ENCODE data around the gene SH2D2A. TPM values are rescaled to one million over a fixed set of nuclear protein-coding genes. Genes with fewer than 3 reads are reported as not detected.

Gene SH2D2A
- total RNA-seq (2021) (4.0 and 5.8 TPM in 2 replicates), Bru-seq, nascent RNA (percentile 40 among the genes with signal in this experiment), BruChase-seq, experiment 1, labeled RNA remaining after a 2-hour chase (percentile 25 among the genes with signal in this experiment), BruChase-seq, experiment 2, labeled RNA remaining after a 6-hour chase (percentile 41 among the genes with signal in this experiment)
- long read RNA-seq, partial matches to known transcripts, result 3 of 3 reads
- long read RNA-seq, other reads (novel, unspliced or antisense), result 0 of 3 reads

DNA sequence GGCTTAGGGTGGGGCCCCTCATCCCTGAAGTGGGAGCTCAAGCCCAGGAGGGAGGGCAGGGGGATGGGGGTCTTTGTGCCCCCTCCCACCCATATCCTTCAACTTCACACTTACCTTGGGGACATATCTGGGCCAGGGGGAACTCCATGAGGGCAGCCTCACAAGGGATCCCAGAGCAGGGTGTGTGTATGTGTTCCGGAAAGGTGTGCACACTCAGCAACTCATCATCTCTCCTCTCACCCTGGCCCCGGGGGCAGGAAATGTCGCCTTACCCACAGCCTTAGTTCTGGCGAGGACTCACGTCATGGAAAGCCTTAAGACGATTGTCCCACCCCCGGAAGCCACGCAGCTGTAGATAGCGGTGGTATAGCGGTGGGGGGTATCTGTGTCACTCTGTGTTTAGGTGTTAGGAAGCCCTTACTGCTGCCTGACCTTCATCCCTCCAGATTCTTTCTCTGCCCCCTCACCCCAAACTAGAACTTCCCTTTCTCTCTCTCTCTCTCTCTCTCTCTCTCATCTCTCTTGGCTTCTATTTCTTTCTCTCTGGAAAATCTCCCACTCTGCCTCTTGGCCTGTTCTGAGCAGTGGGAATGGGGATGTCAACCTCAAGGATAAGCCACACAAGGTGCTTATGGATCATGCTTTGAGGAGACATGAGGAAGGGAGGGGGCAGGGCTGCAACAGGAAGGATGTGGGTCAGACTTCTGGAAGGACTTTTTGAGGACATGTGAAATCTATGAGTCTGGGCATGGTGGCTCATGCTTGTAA, at the start of gene SH2D2A:
Gene SH2D2A, minus strand, starts transcription at position 288 of the 768 bp plus-strand sequence. Its CDS starts 140 bp downstream, at position 148.
- Histone ChIP-seq H3K4me3 (no peak within 1 kb of the TSS), H3K4me1 (replicated peaks; ENCODE audit: insufficient read depth) (peaks cover 44% of the 10 kb centered on the region)

GRCh38 chr1:156865865-156866248, 49.2 kb upstream of the SH2D2A start:
- H3K79me2 ChIP-seq (ENCODE audit: low read depth), result no peaks in the 10 kb centered on the region
- TF ChIP-seq EZH2 (IDR thresholded peaks at IDR 0.05; ENCODE audit: low read depth), result no peak
- TF ChIP-seq CTCF (conservative IDR thresholded peaks at IDR 0.05), result no peak
- no peaks in the 10 kb centered on the region for H4K20me1 ChIP-seq (ENCODE audit: insufficient read depth)
- peaks cover 10% of the 10 kb centered on the region for H3F3A ChIP-seq (ENCODE audit: insufficient read depth, low read depth)
- intact Hi-C loops (cut with micrococcal nuclease; ENCODE audit: unreplicated experiment), result no loop called here
- H3K4me1 ChIP-seq (replicated peaks; ENCODE audit: insufficient read depth), result peaks cover 9% of the 10 kb centered on the region
- H3K9me3 ChIP-seq (ENCODE audit: insufficient read depth, low read depth), result no peaks in the 10 kb centered on the region
- ChIA-PET CTCF (no interaction called here), POLR2A (ENCODE audit: unreplicated experiment) (no interaction called here)
- no peak for DNase-seq
- H3K27me3 ChIP-seq (ENCODE audit: insufficient read depth, low read depth), result peaks cover 16% of the 10 kb centered on the region
- H2AFZ ChIP-seq, result no peak overlapping the region
- no peak overlapping the region for H3K27ac ChIP-seq
- H3K4me3 ChIP-seq, result no peak overlapping the region
- H3K36me3 ChIP-seq (ENCODE audit: low read depth), result no peaks in the 10 kb centered on the region
- no TSS peak for BruUV-seq (replicated peaks)
- H3K9me2 ChIP-seq (ENCODE audit: insufficient read depth), result no peaks in the 10 kb centered on the region
- H3K4me2 ChIP-seq, result no peak overlapping the region

More for the DNA sequence above, at the start of gene SH2D2A:
- H3K9me3 ChIP-seq (ENCODE audit: insufficient read depth, low read depth), result no peaks in the 10 kb centered on the region
- peak within 1 kb of the TSS; percentile 97 for H3K4me2 ChIP-seq
- H3K9me2 ChIP-seq (ENCODE audit: insufficient read depth), result no peaks in the 10 kb centered on the region
- intact Hi-C loops (cut with micrococcal nuclease; ENCODE audit: unreplicated experiment), result no loop called here
- POLR2A ChIA-PET (ENCODE audit: unreplicated experiment), result no interaction called here
- no peaks in the 10 kb centered on the region for H3K36me3 ChIP-seq (ENCODE audit: low read depth)
- H3F3A ChIP-seq (ENCODE audit: insufficient read depth, low read depth), result peaks cover 13% of the 10 kb centered on the region; the same call in 1 of the 2 replicates
- no peak for TF ChIP-seq EZH2 (IDR thresholded peaks at IDR 0.05; ENCODE audit: low read depth)
- no peak for TF ChIP-seq CTCF (conservative IDR thresholded peaks at IDR 0.05)
- H2AFZ ChIP-seq, result no peak within 1 kb of the TSS
- H3K27ac ChIP-seq, result no peak within 1 kb of the TSS
- H3K79me2 ChIP-seq (ENCODE audit: low read depth), result peaks cover 6% of the 10 kb centered on the region
- no TSS peak for BruUV-seq (replicated peaks)
- no peaks in the 10 kb centered on the region for H3K27me3 ChIP-seq (ENCODE audit: insufficient read depth, low read depth)
- CTCF ChIA-PET, result interaction anchor here (0.6 kb wide), 1 partner anchor 187 kb away, joined by 7 read pairs; no protein-coding TSS in a partner anchor
- DNase-seq, result peak in 1 of 2 experiments; percentile 51
- no peaks in the 10 kb centered on the region for H4K20me1 ChIP-seq (ENCODE audit: insufficient read depth)

DNA sequence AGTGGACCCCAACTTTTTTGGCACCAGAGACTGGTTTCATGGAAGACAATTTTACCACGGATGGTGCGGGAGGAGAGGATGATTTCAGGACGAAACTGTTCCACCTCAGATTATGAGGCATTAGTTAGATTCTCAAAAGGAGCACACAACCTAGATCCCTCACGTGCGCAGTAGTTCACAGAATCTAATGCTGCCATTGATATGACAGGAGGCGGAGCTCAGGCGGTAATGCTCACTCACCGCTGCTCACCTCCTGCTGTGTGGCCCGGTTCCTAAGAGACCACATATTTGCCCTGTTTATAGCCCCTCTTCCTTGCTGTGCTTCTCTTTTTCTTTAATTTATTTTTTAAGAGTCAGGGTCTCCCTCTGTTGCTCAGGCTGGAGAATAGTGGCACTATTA, 48.6 kb upstream of the SH2D2A start:
- Histone ChIP-seq H3F3A (ENCODE audit: insufficient read depth, low read depth) (peaks cover 4% of the 10 kb centered on the region; the same call in 1 of the 2 replicates), H3K4me3 (no peak overlapping the region), H3K79me2 (ENCODE audit: low read depth) (no peaks in the 10 kb centered on the region), H2AFZ (no peak overlapping the region), H3K4me2 (no peak overlapping the region), H3K36me3 (ENCODE audit: low read depth) (no peaks in the 10 kb centered on the region), H3K4me1 (replicated peaks; ENCODE audit: insufficient read depth) (peaks cover 5% of the 10 kb centered on the region), H3K27me3 (ENCODE audit: insufficient read depth, low read depth) (peaks cover 20% of the 10 kb centered on the region), H4K20me1 (ENCODE audit: insufficient read depth) (no peaks in the 10 kb centered on the region), H3K9me3 (ENCODE audit: insufficient read depth, low read depth) (no peaks in the 10 kb centered on the region), H3K27ac (no peak overlapping the region), H3K9me2 (ENCODE audit: insufficient read depth) (no peaks in the 10 kb centered on the region)
- no peak for TF ChIP-seq CTCF (conservative IDR thresholded peaks at IDR 0.05)
- intact Hi-C loops (cut with micrococcal nuclease; ENCODE audit: unreplicated experiment), result no loop called here
- no TSS peak for BruUV-seq (replicated peaks)
- no peak for DNase-seq
- POLR2A ChIA-PET (ENCODE audit: unreplicated experiment), result no interaction called here
- CTCF ChIA-PET, result no interaction called here

Measured in PC-9 (cell line).